ENCODE measurements around the gene NSUN3. TPM values are rescaled to one million over a fixed set of nuclear protein-coding genes. Genes with fewer than 3 reads are reported as not detected.

The NSUN3 gene
- polyA plus RNA-seq = 10 to 100 TPM in 1 of 4 donors, 1 to 10 TPM in 3; 4.9 to 12.7 (median 7.8) TPM
- long read RNA-seq, donor 1 = 0 reads
- long read RNA-seq, donor 2, partial matches to known transcripts = 0 of 1 reads
- long read RNA-seq, donor 2, other reads (novel, unspliced or antisense) = 0 of 1 reads
- long read RNA-seq, donor 3, partial matches to known transcripts = 0 of 3 reads
- long read RNA-seq, donor 3, other reads (novel, unspliced or antisense) = 0 of 3 reads
- long read RNA-seq, donor 4, partial matches to known transcripts = 0 of 1 reads
- long read RNA-seq, donor 4, other reads (novel, unspliced or antisense) = 0 of 1 reads
- long read RNA-seq, donor 5, partial matches to known transcripts = 0 of 1 reads
- long read RNA-seq, donor 5, other reads (novel, unspliced or antisense) = 0 of 1 reads
- long read RNA-seq, donor 6, partial matches to known transcripts = 0 of 1 reads
- long read RNA-seq, donor 6, other reads (novel, unspliced or antisense) = 0 of 1 reads
- long read RNA-seq, donor 7 = 0 reads
- long read RNA-seq, donor 8 = 0 reads
- long read RNA-seq, donor 9 = 0 reads
- long read RNA-seq, donor 10 = 0 reads

DNA sequence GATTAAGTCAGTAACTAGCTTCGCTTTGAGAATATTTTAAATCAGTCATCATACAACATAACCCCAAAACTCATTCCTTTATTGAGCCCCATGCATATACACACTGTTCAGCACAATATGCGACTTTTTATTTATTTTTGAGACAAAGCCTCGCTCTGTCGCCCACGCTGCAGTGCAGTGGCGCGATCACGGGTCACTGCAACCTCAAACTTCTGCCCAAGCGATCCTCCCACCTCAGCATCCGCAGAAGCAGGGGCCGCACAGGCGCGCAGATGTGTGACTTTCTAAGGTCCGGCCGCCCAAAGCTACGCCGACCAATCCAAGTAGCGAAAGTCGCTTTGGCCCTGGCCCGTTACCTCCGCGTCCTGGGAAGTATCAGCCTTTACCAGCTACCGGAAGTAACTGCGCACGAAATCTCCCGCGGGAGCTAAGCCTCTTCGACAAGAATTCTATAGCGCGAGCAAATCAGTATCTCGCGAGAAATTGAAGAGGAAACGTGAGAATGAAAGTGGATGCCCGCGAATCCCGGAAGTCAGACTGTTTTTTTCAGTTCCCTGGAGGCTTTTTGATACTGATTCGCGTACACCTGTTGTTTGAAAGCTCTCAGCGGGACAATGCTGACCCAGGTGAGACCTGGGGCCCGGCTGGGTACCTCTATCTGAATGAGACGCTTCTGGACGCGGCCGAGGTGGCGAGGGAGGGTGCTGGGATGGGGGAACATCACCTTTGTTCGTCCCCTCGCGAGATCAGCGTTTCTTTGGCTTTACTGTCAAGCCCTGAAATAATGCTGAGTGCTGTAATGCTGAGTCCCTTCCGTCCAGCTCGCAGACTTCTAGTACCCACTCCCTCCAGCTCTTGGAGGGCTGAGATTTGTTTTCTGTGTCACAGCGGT is at the start of gene NSUN3, which contains the start of gene DHFR2:
Gene NSUN3, plus strand, starts transcription at position 549 of the 892 bp plus-strand sequence. Its CDS starts 66 bp downstream, at position 615.
Gene DHFR2, minus strand, starts transcription at position 404 of the 892 bp plus-strand sequence. CDS start 1,405 bp downstream, outside the sequence.
- FAIRE-seq = no peak

DNA sequence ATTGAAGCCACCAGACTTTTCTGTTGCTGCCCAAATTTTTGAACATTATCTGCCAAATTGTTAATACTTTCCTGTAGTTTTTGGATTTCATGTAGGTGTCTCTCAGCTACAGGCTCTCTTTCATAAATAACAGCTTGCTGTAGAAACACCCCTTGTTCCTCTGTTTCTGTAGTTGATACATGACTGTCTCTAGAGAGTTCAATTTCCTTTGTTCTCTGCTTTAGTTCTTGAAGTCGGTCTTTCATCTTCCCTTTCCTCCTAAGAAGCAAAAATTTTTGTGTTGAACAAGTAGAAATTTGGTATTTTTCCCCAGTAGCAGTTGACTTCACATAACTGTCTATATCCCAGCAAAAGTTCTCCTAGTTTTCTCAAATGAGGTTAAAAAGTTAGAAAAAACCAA is 47.8 kb upstream of the NSUN3 start:
- DNase-seq (no peak), FAIRE-seq (no peak)
- H3K4me1 ChIP-seq (ENCODE audit: control insufficient read depth in 3 of 3, insufficient read depth in 2 of 3, low read depth in 1 of 3, low read length in 2 of 3) = no peaks in the 10 kb centered on the region
- 82 to 92% (median 91%) methylated on average over 1 of the region's 1 CpG for WGBS, 3 donors
- no peak overlapping the region for H3K27ac ChIP-seq (ENCODE audit: low read depth in 1 of 3, low read length in 2 of 3)
- no peak overlapping the region for H3K4me3 ChIP-seq (ENCODE audit: low read depth in 1 of 3, low read length in 3 of 3)
- H3K9me3 ChIP-seq (ENCODE audit: control insufficient read depth in 2 of 2, insufficient read depth in 1 of 2, low read depth in 1 of 2, low read length in 1 of 2) = no peaks in the 10 kb centered on the region
- H3K27me3 ChIP-seq (ENCODE audit: control insufficient read depth in 3 of 3, insufficient read depth in 3 of 3, low read length in 3 of 3) = no peaks in the 10 kb centered on the region
- H3K36me3 ChIP-seq (ENCODE audit: control insufficient read depth in 3 of 3, insufficient read depth in 2 of 3, low read depth in 1 of 3, low read length in 3 of 3) = peaks cover 0 to 2% (median 0%) of the 10 kb centered on the region in 3 donors

More for the DNA sequence above, at the start of gene NSUN3, which contains the start of gene DHFR2:
- peaks cover 0 to 14% (median 2%) of the 10 kb centered on the region in 3 donors for H3K36me3 ChIP-seq (ENCODE audit: control insufficient read depth in 3 of 3, insufficient read depth in 2 of 3, low read depth in 1 of 3, low read length in 3 of 3)
- no peaks in the 10 kb centered on the region for H3K27me3 ChIP-seq (ENCODE audit: control insufficient read depth in 3 of 3, insufficient read depth in 3 of 3, low read length in 3 of 3)
- DNase-seq = peak; percentile 97 to 98
- peaks cover 0 to 9% (median 2%) of the 10 kb centered on the region in 3 donors for H3K4me1 ChIP-seq (ENCODE audit: control insufficient read depth in 3 of 3, insufficient read depth in 2 of 3, low read depth in 1 of 3, low read length in 2 of 3)
- H3K4me3 ChIP-seq (ENCODE audit: low read depth in 1 of 3, low read length in 3 of 3) = peak within 1 kb of the TSS; percentile 68 to 88 (median 70)
- H3K27ac ChIP-seq (ENCODE audit: low read depth in 1 of 3, low read length in 2 of 3) = peak within 1 kb of the TSS; percentile 94 to 99 (median 98)
- 0% methylated on average over 52 of the region's 52 CpGs for WGBS, 3 donors
- peaks cover 0 to 8% of the 10 kb centered on the region in 2 donors for H3K9me3 ChIP-seq (ENCODE audit: control insufficient read depth in 2 of 2, insufficient read depth in 1 of 2, low read depth in 1 of 2, low read length in 1 of 2)

DNA sequence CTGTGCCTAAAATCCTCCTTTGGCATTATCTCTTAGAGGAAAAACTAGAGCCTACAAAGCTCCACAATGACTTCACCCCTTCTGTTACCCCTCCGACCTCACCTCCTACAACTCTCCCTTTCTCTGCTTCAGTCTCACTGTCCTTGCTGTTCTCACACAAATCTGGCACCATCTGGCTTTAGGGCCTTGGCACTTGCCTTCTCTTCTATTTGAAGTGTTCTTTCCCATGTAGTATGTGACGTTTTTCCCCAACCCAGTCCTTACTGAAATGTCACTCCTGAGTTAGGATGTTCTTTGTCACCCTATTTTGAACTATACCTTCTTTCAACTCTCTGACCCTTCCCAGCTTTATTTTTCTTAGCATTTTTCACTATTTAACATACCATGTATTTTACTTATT is 43.2 kb upstream of the NSUN3 start:
- no peaks in the 10 kb centered on the region for H3K9me3 ChIP-seq (ENCODE audit: control insufficient read depth in 2 of 2, insufficient read depth in 1 of 2, low read depth in 1 of 2, low read length in 1 of 2)
- no peak overlapping the region for H3K27ac ChIP-seq (ENCODE audit: low read depth in 1 of 3, low read length in 2 of 3)
- 85 to 88% (median 87%) methylated on average over 2 of the region's 2 CpGs for WGBS, 3 donors
- no peaks in the 10 kb centered on the region for H3K4me1 ChIP-seq (ENCODE audit: control insufficient read depth in 3 of 3, insufficient read depth in 2 of 3, low read depth in 1 of 3, low read length in 2 of 3)
- no peak for FAIRE-seq
- no peak overlapping the region for H3K4me3 ChIP-seq (ENCODE audit: low read depth in 1 of 3, low read length in 3 of 3)
- DNase-seq = no peak
- no peaks in the 10 kb centered on the region for H3K27me3 ChIP-seq (ENCODE audit: control insufficient read depth in 3 of 3, insufficient read depth in 3 of 3, low read length in 3 of 3)
- H3K36me3 ChIP-seq (ENCODE audit: control insufficient read depth in 3 of 3, insufficient read depth in 2 of 3, low read depth in 1 of 3, low read length in 3 of 3) = no peaks in the 10 kb centered on the region

DNA sequence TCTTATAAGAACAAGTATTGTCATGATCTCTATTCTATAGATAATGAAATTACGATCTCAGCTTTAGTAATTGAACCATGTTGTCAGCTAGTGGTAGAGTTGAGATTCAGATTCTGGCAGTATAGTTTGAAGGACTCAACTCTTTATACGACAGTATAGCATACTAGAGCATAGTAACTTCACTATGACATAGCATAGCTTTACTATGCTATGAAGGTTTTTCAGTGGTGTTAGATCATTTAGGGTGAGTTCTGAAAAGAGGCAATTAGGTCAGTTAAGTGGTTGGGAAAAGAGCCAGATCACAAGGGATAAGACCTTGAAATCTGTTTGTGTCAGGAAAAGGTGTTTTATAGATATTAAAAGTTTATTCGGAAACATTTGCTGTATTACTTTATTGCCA is 42.6 kb upstream of the NSUN3 start:
- 53 to 78% (median 68%) methylated on average over 3 of the region's 3 CpGs for WGBS, 3 donors
- Histone ChIP-seq H3K9me3 (ENCODE audit: control insufficient read depth in 2 of 2, insufficient read depth in 1 of 2, low read depth in 1 of 2, low read length in 1 of 2) (no peaks in the 10 kb centered on the region), H3K4me1 (ENCODE audit: control insufficient read depth in 3 of 3, insufficient read depth in 2 of 3, low read depth in 1 of 3, low read length in 2 of 3) (no peaks in the 10 kb centered on the region), H3K36me3 (ENCODE audit: control insufficient read depth in 3 of 3, insufficient read depth in 2 of 3, low read depth in 1 of 3, low read length in 3 of 3) (no peaks in the 10 kb centered on the region), H3K27ac (ENCODE audit: low read depth in 1 of 3, low read length in 2 of 3) (no peak overlapping the region), H3K27me3 (ENCODE audit: control insufficient read depth in 3 of 3, insufficient read depth in 3 of 3, low read length in 3 of 3) (no peaks in the 10 kb centered on the region), H3K4me3 (ENCODE audit: low read depth in 1 of 3, low read length in 3 of 3) (no peak overlapping the region)
- FAIRE-seq = no peak
- no peak for DNase-seq

DNA sequence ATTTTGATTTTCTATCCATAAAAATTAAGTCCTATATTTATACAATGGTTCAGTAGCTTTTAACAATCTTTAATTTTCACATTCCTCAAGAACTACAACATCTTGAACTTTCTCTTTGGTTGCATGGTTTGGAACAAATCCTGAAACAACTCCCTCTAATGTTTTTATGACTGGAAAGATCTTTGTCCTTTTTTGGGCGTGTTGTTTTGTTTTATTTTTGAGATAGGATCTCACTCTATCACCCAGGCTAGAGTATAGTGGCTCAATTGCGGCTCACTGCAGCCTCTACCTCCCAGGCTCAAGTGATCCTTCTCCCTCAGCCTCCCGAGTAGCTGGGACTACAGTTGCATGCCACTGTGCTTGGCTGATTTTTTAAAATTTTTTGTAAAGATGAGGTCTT is 38.5 kb upstream of the NSUN3 start:
- H3K9me3 ChIP-seq (ENCODE audit: control insufficient read depth in 2 of 2, insufficient read depth in 1 of 2, low read depth in 1 of 2, low read length in 1 of 2) = no peaks in the 10 kb centered on the region
- WGBS, 3 donors = 17 to 51% (median 39%) methylated on average over 3 of the region's 3 CpGs
- no peaks in the 10 kb centered on the region for H3K27me3 ChIP-seq (ENCODE audit: control insufficient read depth in 3 of 3, insufficient read depth in 3 of 3, low read length in 3 of 3)
- no peaks in the 10 kb centered on the region for H3K36me3 ChIP-seq (ENCODE audit: control insufficient read depth in 3 of 3, insufficient read depth in 2 of 3, low read depth in 1 of 3, low read length in 3 of 3)
- peak overlapping the region in 2 of 3 donors; percentile 44 to 55 for H3K27ac ChIP-seq (ENCODE audit: low read depth in 1 of 3, low read length in 2 of 3)
- H3K4me1 ChIP-seq (ENCODE audit: control insufficient read depth in 3 of 3, insufficient read depth in 2 of 3, low read depth in 1 of 3, low read length in 2 of 3) = no peaks in the 10 kb centered on the region
- FAIRE-seq (no peak), DNase-seq (peak in 1 of 2 donors; percentile 71)
- no peak overlapping the region for H3K4me3 ChIP-seq (ENCODE audit: low read depth in 1 of 3, low read length in 3 of 3)

DNA sequence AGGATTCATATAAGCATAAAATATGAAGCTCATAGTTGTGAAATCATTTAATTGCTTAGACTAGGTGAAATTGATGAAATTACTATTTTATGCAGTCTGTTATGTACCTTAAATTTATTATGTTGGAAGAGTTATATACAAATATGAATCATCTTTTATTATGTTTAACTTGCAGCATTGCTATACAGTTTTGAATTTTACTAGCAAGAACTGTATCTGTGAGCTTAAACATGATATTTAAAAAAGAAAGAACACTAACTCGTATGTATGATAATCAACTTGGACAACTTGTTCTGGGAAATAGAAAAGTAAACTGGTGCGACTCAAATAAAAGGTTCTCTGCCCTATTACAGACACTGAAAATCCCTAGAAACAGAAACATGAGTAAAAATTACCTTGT is 36.2 kb upstream of the NSUN3 start:
- peak overlapping the region in 1 of 3 donors; percentile 11 for H3K4me3 ChIP-seq (ENCODE audit: low read depth in 1 of 3, low read length in 3 of 3)

DNA sequence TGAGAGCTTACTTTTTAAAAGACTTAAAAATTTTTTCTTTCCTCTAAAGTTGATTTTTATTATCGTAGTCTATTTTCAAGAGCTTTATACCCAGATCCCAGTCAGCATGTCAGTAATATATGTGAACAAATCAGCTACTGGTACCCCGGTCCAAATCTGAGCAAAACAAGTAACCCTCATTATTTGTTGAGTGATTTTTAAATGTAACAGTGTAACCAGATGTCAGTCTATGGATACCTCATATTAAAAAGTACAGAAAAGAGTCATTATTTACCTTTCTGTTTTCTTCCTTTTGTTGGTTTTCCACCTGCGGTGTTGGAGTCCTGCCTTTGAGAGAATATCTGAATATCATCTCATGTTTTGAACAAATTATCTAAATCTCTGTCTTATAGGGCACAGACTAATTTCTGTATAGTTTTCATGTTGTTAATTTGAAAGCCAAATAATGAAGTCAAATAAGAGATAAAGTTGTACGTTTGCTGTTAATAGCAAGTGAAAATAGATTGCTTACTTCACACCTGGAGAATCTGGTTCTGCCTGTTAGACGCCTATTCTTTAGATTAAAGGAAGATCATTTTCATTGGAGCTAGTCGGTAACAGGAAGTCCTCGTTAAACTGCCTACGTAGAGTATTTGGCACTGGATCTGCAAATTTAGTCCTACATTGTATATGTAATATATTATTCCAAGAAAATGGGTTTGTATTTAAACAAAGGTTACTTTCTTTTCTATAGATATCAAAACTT is 34.6 kb upstream of the NSUN3 start, which contains the start of gene STX19:
Gene STX19, minus strand, starts transcription at position 505 of the 745 bp plus-strand sequence. CDS start 13,328 bp downstream, outside the sequence.
- Histone ChIP-seq H3K4me3 (ENCODE audit: low read depth in 1 of 3, low read length in 3 of 3) (peak within 1 kb of the TSS in 1 of 3 donors; percentile 33), H3K36me3 (ENCODE audit: control insufficient read depth in 3 of 3, insufficient read depth in 2 of 3, low read depth in 1 of 3, low read length in 3 of 3) (no peaks in the 10 kb centered on the region)

More for the DNA sequence above, 36.2 kb upstream of the NSUN3 start:
- FAIRE-seq (no peak), DNase-seq (peak in 1 of 2 donors; percentile 14)
- no peaks in the 10 kb centered on the region for H3K36me3 ChIP-seq (ENCODE audit: control insufficient read depth in 3 of 3, insufficient read depth in 2 of 3, low read depth in 1 of 3, low read length in 3 of 3)
- H3K27me3 ChIP-seq (ENCODE audit: control insufficient read depth in 3 of 3, insufficient read depth in 3 of 3, low read length in 3 of 3) = no peaks in the 10 kb centered on the region
- no peaks in the 10 kb centered on the region for H3K4me1 ChIP-seq (ENCODE audit: control insufficient read depth in 3 of 3, insufficient read depth in 2 of 3, low read depth in 1 of 3, low read length in 2 of 3)
- 13 to 76% (median 38%) methylated on average over 2 of the region's 2 CpGs for WGBS, 3 donors
- H3K9me3 ChIP-seq (ENCODE audit: control insufficient read depth in 2 of 2, insufficient read depth in 1 of 2, low read depth in 1 of 2, low read length in 1 of 2) = no peaks in the 10 kb centered on the region
- no peak overlapping the region for H3K27ac ChIP-seq (ENCODE audit: low read depth in 1 of 3, low read length in 2 of 3)

More for the DNA sequence above, 34.6 kb upstream of the NSUN3 start, which contains the start of gene STX19:
- H3K9me3 ChIP-seq (ENCODE audit: control insufficient read depth in 2 of 2, insufficient read depth in 1 of 2, low read depth in 1 of 2, low read length in 1 of 2) = no peaks in the 10 kb centered on the region
- H3K27ac ChIP-seq (ENCODE audit: low read depth in 1 of 3, low read length in 2 of 3) = peak within 1 kb of the TSS in 1 of 3 donors; percentile 20
- 25 to 61% (median 37%) methylated on average over 8 of the region's 8 CpGs for WGBS, 3 donors
- peak; percentile 89 for FAIRE-seq
- no peaks in the 10 kb centered on the region for H3K27me3 ChIP-seq (ENCODE audit: control insufficient read depth in 3 of 3, insufficient read depth in 3 of 3, low read length in 3 of 3)
- H3K4me1 ChIP-seq (ENCODE audit: control insufficient read depth in 3 of 3, insufficient read depth in 2 of 3, low read depth in 1 of 3, low read length in 2 of 3) = no peaks in the 10 kb centered on the region
- DNase-seq = peak; percentile 65 to 89

Measured in small intestine (tissue), 16 donors.